CD1c-positive myeloid dendritic cell (primary cell): Measurements from ENCODE around the gene LENEP.

Source experiments
- DNase-seq: peaks from one replicate; pipeline ENCODE4 v3.0.0-alpha.2; 2016; ENCODE audit errors: extremely low spot score

The LENEP gene

DNA sequence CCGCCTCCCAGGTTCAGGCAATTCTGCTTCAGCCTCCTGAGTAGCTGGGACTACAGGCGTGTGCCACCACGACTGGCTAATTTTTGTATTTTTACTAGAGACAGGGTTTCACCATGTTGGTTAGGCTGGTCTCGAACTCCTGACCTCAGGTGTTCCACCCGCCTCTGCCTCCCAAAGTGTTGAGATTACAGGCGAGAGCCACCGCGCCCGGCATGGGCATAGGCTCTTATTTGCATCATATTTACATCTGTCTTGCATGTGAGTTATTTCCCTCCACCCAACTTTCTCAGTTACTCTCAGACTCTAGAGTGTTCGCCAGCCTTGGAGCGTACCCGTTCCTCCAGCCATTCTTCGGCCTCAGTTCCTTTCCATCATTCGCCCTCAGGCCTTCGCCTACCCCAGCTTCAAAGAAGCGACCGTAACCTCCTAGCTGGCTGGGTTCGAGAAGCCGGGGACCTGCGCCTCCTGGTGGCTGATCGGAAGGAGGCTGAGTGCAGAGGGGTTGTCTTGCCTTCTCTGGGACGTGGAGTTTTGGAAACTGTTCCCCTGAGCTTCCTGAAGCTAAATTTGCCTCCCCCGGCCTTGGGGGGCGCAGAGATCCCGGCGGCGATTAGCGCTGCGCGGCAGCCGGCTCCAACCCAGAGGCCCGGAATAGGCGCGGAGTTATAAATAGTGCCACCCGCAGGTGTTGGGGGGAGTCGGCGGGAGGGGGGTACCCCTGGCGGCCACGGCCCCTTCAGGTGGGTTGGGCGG lies 5.6 kb downstream of the LENEP start:
- peak; percentile 53 for DNase-seq

DNA sequence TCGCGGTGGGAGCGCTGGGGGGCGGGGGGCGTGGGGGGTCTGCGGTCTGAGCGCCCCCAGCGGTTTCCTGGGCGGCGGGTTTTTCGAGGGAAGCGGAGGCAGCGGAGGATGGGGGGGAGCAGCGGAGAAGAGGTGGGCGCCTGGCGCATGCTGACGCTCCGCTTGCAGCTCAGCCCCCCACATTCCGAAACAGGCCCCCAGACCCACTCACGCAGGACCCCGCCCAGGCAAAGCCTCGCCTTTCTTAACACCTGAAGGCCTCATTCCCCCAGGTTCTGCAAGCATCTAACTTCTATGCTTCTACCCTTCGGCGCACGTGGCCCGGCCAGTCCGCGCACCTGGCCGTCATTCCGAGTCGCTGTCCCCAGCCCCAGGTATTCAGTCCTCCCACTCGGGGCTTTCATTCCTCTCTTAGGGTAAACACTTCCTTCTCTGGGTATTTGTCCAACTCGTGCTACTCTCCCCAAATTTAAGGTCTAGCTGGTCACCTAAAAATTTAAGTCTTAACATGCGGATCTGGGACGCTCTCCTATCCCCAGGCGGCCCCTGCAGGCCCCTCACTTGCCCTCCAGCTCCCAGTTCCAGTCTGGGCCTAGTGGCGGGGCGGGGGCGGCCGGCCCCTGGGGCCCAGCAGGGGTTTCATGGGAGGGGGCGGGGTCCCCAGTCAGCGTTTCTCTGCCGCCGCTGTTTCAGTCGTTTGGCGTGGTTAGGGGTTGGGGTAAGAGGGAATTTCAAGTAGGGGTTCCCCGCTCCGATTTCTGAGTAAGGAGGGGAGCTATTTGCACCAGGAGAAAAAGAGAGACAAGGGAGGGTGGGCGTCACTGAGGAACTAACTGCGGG lies 6.4 kb downstream of the LENEP start:
- DNase-seq: peak; percentile 38

DNA sequence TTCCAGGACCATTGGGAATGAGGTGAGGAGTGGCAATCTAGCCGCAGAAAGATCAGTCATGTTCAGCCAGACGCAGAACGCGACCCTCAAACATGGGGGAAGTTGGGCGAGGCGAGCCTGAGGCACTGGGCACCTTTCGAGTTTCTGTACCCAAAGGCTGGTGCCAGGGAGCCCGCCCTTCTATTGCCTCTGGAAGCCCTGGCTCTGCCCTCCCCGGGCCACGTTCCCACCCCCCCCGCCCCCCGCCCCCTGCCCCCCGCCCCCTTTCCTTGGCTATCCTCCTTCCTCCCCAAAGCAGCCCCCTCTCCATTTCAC lies 7.0 kb downstream of the LENEP start:
- DNase-seq: no peak

DNA sequence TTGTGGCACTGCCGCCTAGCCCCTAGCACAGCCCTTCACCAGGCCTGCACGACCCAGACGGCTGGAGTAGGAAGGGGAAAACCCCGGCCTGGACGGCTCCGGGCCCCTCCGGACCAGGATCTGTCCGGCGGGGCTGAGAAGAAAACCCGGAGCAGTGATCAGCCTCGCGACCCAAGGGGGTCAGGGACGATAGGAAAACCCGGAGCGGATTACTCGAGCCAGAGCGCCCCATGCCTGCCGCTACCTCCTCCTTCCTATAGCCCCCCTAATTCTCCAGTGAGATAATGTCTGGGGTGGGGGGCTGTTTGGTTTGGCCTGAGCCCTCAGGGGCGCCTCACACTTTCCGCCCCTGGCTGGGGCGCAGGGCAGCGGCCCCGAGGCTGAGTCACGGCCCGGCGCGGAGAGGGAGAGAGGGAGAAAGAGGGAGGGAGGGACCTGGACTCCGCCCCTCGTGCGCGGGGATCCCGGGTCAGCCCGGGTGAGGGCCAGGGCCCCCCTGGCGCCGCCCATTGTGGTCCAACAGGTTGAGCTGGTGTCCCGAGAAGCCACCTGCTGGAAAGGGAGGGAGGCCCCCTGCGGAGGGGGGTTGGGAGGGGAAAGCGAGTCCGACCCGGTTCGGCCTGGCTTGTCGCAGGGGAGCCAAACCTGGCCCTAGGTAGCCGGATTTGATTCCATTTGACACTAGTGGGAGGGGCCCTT lies 7.5 kb downstream of the LENEP start:
- DNase-seq: peak; percentile 72

DNA sequence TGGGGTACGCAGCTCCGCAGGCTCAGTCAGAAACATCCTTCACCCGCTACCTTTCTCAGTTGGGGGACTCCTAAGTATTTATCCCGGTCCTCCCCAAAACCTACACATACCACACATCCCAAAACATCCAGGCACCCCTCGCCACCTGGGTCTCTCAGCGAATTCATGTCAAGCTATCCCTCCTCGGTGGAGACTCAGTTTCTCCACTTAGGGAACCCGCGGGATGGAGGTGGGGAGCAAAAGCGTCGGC lies 8.0 kb downstream of the LENEP start:
- no peak for DNase-seq

DNA sequence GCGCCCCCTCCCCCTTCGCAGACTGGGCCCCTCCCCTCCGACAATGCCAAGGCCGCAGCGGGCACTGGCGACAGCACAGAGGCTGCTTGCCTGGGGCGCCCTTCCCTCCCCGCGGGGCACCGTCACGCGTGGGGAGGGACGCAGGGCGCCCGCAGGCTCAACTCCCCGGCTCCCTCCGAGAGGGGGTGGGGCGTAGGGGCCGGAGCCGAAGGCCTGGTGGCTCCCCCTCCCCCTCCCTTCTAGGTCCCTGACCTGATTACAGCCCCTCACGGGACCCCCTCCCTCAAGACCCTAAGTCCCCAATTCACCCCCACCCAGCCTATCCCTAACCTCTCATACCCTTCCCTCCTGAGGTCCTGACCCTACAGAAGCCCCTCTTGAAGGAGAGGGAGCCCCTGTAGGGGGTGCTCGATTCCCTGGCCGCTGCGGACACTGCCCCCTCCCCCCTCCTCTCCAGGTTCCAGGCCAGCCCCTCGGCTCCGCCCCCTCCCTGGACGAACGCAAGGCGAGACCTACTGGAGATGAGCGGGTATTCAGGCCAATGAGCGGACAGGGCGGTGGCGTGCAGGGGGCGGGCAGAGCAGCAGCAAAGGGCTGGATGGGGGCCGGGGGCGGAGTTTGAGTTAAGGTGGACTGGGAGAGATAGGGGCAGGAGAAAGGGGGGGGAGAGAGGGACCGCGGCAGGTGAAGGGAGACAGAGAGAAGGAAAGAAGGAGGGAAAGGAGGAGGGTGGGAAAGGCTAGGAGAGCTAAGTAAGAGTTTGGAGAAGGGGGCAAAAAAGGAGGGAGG lies 8.5 kb downstream of the LENEP start:
- DNase-seq: peak; percentile 98

DNA sequence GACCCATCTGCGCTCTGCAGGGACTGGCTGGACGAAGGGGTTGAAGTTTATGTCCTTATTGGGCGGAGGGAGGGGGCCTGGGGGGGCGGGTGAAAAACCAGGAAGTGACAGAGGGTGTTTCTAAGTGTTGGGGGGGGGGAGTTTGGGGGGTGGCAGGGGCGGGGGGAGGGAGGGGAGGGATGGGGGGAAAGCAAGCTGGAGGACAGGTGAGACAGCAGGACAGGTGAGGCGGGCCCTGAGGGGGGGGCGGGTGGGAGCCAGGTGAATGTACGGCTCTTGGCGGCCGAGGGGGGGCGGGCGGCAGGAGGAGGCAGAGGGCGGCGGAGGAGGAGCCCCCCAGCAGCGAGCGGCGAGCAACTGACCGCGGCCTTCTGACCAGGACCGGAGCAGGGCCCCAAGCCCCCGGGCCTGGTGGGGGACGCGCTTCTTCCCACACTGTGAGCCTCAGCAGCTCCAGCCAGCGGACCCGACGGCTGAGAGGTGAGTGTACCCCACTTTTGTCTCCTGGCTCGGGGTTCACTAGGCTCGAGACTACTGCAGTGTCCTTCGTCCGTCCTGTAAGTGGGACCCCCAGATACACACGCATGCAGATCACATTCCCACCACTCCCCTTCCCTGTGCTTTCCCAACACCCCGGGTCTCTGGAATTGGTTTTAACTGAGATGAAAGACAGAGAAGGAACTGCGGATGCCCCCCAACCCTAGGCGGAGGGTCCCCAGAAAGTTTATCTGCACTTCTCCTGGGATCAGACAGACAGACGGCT lies 9.3 kb downstream of the LENEP start, which contains the start of gene ZBTB7B:
Gene ZBTB7B, plus strand, starts transcription at position 339 of the 763 bp plus-strand sequence. CDS start 11,859 bp downstream, outside the sequence.
- DNase-seq: no peak

DNA sequence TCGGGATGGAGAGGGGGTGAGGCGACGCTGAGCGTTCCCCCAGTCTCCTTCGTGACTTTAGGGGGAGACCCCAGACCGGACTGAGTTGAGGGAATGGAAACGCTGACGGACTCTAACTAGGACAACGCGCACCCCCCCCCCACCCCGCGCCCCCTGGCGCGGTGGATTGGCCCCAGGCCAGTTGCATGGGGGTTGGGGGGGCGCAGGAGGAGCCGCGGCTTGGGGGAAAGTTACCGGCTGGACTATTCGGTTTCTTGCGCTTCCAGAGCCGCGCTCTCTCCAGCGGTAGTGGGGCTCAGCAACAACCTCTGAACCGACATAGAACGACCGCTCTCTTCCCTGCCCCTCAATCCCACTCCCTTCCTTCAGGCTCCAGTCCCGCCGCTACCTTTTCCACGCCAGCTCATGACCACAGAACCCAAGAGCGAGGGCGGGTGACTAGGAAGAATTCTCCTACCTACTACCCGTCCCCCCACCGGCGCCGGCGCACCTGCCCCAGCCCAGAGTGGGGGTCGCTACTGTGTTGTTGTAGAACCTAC lies 9.9 kb downstream of the LENEP start:
- DNase-seq: no peak

DNA sequence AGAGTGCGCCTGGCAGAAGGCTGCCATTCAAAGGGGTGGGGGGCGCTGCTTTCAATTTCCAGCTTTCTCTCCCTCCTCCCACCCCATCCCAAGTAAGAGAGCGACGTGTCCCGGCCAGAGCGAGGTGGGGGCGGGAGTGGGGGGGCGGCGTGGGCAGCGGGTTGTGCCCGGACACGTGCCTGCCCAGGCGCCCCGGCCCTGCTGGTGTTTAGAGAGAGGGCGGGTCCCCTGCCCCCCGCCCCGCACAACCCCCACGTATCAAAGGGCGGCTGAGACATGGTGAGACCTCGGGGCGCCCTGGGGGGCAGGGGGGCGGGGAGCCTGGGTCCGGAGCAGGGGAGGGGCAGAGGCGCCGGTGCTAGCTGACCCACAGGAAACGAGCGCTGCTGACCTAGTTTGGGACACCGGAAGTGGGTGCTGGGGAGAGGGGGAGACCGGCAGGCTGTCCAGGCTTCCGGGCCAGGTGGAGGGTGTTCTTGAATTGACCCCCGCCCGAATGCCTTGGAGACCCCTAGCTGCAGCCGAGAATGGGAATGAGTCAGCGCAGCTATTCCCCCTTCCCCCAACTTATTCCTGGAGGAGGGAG lies 10.5 kb downstream of the LENEP start:
- DNase-seq: no peak

DNA sequence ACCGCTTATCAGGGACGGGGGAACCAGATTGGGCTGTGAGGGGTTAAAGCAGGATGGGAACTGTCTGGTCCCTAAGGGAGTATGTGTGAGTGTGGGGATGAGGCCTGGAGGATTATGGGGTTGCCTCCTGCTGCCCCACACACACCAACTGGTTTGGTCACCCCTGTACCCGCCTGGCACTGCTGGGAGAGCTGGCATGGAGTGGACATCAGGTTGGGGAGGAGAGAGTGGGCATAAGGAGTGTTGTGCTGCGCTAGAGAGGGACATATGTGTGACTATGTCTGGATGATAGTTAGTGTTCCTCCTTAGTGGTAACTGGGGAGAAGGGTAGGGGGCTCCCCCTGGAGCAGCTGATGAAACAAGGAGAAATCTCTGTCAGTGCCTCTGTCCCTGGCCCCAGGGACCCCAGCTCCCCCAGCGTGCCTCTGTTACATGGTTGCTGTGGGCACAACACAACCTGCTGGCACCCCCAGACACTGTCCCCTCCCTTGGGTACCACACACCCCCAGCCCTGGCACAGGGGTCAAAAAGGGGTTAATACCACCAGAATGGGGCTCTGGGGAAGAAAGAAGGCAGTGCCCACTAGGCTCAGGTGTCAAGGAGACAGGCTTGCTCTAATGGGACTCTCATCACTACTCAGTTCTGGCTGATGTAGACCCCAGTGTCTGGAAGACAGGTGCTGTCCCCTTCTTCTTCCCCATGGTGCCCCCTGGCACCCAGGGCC lies 11.1 kb downstream of the LENEP start:
- DNase-seq: no peak

DNA sequence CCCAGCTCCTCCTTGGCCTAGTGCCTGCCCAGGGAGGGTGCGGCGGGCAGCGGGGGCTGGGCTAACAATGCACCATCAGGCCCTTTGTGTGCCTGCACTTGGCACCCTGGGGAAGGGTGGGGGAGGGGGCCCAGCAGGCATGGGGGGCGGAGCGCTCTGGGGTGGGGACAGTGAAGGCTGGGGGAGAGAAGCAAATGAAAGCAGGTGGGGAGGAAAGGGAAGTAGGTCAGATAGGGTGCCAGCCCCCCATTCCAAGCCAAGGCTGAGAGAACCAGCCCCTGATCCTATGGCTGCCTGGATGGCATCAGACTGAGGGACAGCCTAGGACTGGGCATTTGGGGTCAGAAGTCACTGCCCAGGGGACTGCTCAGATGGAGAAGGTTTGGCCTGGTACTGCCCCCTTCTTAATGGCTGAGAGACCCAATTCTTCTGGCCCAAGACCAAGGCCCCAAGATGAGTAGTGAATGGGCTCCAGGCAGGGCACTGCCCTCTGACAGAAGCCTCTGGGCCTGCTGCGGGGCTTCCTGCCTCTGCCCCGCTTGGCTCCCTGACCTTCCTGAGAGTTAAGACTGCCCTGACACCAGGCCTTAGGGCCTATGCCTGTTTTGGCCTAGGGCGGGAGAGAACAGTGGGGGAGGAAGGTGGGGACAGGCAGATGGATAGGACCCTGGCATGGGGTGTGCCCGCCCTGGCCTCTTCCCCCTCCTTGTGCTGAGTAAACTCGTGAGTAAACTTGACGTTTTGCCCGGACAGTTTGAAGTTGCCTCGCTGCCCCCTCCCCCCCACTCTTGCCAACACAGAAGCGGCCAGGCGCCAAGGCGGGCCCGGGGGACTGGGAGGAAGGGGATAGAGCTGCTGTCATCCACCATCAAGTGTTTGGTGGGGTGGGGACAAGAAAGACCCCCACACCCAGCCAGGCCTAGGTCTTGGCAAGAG lies 12.0 kb downstream of the LENEP start:
- peak; percentile 31 for DNase-seq

DNA sequence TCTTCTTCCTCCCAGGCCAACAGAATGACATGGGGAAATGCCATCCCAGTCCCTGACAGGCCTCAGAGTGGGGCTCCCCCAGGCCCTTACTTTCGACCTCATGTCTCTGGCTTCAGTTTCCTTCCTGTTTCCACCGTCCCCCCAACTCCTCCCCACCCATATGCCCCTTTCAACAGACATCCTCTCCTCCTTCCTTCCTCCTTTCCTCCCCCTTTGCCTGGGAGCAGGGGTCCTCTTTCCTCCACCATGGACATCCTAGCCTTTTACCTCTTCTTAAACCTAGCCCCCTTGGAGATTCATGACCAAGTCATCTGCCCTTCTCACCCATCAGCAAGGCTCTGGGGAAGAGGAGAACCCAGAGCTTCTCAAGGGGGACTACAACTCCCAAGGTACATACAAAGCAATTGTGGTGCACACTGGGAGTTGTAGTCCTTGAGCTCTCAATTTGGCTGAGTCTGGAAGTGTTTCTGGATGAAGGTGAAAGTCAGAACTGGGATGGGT lies 13.3 kb downstream of the LENEP start:
- DNase-seq: peak; percentile 54

DNA sequence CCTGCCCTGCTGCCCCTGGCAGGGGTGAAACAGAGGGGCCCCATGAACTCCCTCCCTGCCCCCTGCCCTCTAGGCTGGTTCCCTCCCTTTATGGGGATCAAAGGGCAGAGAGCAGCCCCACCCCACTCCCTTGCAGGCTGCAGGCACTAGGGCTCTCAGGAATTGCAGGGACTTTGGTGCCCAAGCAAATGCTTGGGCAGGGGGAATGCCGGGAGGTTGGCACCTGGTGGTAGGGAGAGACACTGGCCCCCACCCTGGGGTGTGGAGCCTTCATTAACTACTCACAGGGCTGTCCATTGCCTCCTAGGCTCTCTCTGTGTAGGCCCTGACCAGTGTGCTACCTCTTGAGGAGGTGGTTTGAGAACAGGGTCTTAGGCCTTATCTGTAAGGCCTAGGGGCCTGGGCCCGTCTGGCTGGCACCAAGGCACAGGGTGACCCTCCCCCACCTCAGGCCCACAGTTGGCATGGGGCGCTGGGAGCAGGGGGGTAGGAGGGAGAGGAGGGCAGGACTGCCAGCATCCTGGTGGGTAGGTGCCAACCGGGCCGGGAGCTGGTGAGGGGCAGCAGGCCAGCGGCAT lies 14.0 kb downstream of the LENEP start:
- no peak for DNase-seq

DNA sequence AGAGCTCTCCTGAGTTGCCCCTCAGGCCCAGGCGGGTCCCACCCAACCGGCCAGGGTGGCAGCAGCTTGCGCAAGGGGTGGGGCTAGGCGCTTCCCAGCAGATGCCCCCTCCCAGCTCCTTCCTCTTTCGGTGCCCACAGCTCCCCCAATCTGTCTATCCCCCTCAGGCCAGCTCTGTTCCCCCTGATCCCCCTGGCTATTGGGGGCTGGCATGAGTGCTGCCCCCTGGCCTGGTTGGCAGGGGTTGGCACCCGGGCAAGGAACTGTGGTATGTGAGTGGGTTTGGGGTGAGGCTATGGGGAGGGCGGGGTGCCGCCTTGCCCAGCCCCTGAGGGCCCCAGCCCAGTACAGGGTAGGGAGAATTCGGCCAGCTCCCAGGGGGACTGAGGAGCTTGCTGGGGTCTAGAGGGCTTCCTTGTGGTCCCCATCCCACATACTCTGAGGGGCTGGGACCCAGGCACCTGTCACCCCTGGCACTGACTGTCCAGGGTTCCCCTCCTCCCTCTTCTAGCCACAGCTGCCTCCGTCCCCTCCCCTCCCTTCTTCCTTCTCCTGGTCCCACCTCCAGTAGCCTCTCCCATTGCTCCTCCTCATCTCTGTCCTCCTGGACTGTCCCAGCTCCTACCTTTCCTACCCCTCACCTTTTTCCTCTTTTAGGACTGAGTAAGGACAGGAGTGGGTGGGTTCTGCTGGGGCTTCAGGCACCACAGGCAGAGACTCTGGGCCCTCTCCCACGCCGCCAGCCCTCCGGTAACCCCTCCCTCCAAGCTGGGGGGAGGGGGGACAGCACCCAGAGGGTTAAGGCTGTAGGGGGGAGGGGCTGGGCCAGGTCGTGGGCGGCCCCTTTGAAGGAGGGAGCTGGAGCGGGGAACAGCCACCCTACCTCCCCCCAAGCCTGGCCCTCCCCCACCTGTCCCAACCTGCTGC lies 14.9 kb downstream of the LENEP start:
- peak; percentile 17 for DNase-seq

DNA sequence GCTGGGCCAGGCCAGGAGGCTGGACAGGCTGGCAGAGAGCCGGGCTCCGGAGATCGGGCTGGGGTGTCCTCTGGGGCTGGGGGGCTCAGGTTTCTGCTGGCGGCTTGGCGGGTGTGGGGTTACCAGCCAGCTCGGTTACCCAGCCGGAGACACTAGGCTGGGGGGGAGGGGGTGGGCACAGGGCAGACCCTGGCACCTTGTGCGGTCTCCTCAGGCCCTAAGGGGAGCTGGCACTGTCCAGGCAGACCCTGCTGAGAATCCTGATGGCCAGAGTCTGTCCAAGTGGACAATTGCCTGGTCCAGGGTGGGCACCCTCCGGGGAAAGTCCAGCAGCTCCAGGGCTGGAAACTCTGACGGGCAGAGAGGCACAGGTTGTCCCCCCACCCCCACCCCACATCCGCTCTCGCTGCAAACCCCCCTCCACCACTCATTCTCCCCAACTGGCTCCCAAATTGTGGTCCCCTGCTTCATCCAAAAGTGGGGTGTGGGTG lies 15.9 kb downstream of the LENEP start:
- DNase-seq: no peak

DNA sequence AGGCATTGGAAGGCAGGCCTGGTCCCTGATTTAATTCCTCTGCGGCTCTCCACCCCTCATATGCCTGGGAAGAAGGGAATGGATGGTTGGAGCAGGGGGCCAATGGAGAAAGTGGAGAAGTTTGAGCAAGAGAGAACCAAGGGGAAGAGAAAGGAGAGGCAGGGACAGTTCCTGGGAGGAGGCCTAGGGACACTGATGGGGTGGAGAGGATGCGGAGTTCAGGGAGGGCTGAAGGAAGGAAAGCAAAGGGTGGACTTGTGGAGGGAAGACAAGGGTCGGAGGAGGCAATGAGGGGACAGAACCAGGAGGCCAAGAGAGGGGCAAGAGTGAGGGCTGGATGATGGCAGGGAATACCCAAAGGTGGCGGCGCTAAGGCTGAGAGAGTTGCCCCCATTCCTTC lies 16.4 kb downstream of the LENEP start:
- no peak for DNase-seq
